Thyroid gland (tissue), 4 donors: ENCODE data around the gene PIK3R6. TPM values are rescaled to one million over a fixed set of nuclear protein-coding genes. Genes with fewer than 3 reads are reported as not detected.

Experiments
- DNase-seq, 2 donors: peaks; one replicate each; pipeline ENCODE4 v3.0.0-alpha.2; 2019
- H3K27ac ChIP-seq, 3 donors: fragments of 200-600 bp; sonication (generic); 1 replicate in 2 of 3; 2 replicates in 1 of 3; pipeline ENCODE4 v1.5.1; 2016 to 2019; ENCODE audit warnings: mild to moderate bottlenecking in 1 of 3, moderate library complexity in 1 of 3
- H3K27me3 ChIP-seq: fragments of 200-600 bp; sonication (generic); one replicate; pipeline ENCODE4 v1.5.1; 2019
- H3K36me3 ChIP-seq, 2 donors: fragments of 200-600 bp; sonication (generic); one replicate each; pipeline ENCODE4 v1.5.1; 2016 to 2019
- H3K4me1 ChIP-seq, 2 donors: fragments of 200-600 bp; sonication (generic); one replicate each; pipeline ENCODE4 v1.5.1; 2017 to 2019
- H3K4me3 ChIP-seq, 3 donors: fragments of 200-600 bp; sonication (generic); replicated peaks in 1 of 3; 1 replicate in 2 of 3; 2 replicates in 1 of 3; pipeline ENCODE4 v1.5.1; 2016; ENCODE audit warnings: mild to moderate bottlenecking in 1 of 3
- H3K9me3 ChIP-seq: fragments of 200-600 bp; sonication (generic); one replicate; pipeline ENCODE4 v1.5.1; 2017
- POLR2A ChIP-seq, 2 donors: fragments of 450-650 bp; IDR thresholded peaks; one replicate each; pipeline ENCODE4 v1.6.1; 2017; ENCODE audit warnings: antibody characterized with exemption in 2 of 2, mild to moderate bottlenecking in 2 of 2, moderate library complexity in 1 of 2
- WGBS, 2 donors: methylation state at CpG; one replicate each; pipeline ENCODE4 v1.1.5; 2017; 5-methylcytosine and 5-hydroxymethylcytosine counted together
- intact Hi-C: fragments of 100-400 bp; cut with DNase I; formaldehyde crosslinking; loops from one replicate; pipeline ENCODE4 v1.15.1; 2023
- total RNA-seq, 4 donors: library from RNA; depleted of rRNA; stranded (reverse); fragments of >200 nt; gene quantifications; one replicate each; pipeline ENCODE4 v1.2.3, GENCODE V29; 2016
- TF ChIP-seq, protein P1 (sequence below), 6 experiments: fragments of 200-600 bp in 3 of 6; fragments of 450-650 bp in 3 of 6; sonication (generic) in 3 of 6; IDR thresholded peaks; one replicate each; pipeline ENCODE4 v1.5.1; 2016 to 2019; ENCODE audit warnings: antibody characterized with exemption in 6 of 6, mild to moderate bottlenecking in 2 of 6, inconsistent platforms in 1 of 6, moderate library complexity in 1 of 6

PIK3R6 gene
- total RNA-seq, 4 donors from 2014 or later = 0.22 TPM; not detected in 3

DNA sequence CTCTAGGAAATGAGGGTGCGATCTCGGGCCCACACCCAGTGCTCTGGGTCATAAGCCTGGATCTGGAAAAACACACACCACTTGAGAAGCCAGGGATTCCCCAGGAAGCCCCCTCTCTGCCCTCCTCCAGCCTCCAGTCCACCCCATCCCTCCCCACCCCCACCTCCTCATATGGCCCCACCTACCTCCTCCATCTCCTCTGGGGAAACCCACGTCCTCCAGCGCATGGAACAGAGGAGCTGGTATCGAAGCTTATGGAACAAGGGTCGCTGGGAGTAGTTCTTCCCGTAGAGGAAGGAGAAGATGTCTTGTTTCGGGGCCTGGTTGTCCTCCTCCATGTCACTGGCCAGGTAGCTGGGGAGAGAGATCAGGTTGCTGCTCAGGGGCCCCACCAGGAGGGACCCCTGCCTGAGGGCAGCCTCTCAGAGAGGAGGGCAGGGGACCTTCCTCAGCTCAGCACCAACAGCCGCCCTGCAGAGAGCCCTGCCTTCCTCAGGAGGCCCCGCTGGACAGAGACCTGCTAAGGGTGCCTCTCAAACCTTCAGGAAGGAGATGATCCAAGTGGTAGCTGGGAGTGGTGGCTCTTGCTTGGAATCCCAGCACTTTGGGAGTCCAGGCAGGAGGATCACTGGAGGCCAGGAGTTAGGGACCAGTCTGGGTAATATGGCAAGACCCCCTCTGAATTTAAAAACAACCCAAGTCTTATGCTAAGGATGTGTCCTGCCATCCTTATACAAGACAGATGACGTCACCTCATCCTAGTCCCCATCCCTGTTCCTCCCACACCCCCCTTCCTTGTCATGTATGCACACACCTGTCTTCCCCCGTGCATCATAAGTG, 114.1 kb downstream of the PIK3R6 start:
- TF ChIP-seq, protein P1, sequence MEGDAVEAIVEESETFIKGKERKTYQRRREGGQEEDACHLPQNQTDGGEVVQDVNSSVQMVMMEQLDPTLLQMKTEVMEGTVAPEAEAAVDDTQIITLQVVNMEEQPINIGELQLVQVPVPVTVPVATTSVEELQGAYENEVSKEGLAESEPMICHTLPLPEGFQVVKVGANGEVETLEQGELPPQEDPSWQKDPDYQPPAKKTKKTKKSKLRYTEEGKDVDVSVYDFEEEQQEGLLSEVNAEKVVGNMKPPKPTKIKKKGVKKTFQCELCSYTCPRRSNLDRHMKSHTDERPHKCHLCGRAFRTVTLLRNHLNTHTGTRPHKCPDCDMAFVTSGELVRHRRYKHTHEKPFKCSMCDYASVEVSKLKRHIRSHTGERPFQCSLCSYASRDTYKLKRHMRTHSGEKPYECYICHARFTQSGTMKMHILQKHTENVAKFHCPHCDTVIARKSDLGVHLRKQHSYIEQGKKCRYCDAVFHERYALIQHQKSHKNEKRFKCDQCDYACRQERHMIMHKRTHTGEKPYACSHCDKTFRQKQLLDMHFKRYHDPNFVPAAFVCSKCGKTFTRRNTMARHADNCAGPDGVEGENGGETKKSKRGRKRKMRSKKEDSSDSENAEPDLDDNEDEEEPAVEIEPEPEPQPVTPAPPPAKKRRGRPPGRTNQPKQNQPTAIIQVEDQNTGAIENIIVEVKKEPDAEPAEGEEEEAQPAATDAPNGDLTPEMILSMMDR (IDR thresholded peaks at IDR 0.05) = no peak
- no peak for TF ChIP-seq POLR2A (IDR thresholded peaks at IDR 0.05)
- H3K4me1 ChIP-seq = no peaks in the 10 kb centered on the region
- no peak overlapping the region for H3K4me3 ChIP-seq
- DNase-seq = no peak
- no peaks in the 10 kb centered on the region for H3K27me3 ChIP-seq
- H3K36me3 ChIP-seq = no peaks in the 10 kb centered on the region
- no peaks in the 10 kb centered on the region for H3K9me3 ChIP-seq
- intact Hi-C loops = loop anchor here (5.0 kb wide), 1 partner anchor 139 kb away; no protein-coding TSS in a partner anchor
- no peak overlapping the region for H3K27ac ChIP-seq
- WGBS, 2 donors = 78 to 89% methylated on average over 4 to 12 of the region's 12 CpGs

Other genes starting within 250 kb of the PIK3R6 start
- gene MYH10, start 236.9 kb downstream of the PIK3R6 start, total RNA-seq = 10 to 100 TPM; 40.8 to 72.2 (median 44.2) TPM
- gene CCDC42, start 122.8 kb downstream of the PIK3R6 start, total RNA-seq = not detected
- not detected for gene SPDYE4, start 109.1 kb downstream of the PIK3R6 start, total RNA-seq
- 10 to 100 TPM in 2 of 4 donors, 1 to 10 TPM in 2; 2.4 to 18.6 (median 11.8) TPM for gene MFSD6L, start 68.3 kb downstream of the PIK3R6 start, total RNA-seq
- 10 to 100 TPM in 1 of 4 donors, 1 to 10 TPM in 3; 2.3 to 10.6 (median 5.1) TPM for gene PIK3R5, start 98.0 kb upstream of the PIK3R6 start, total RNA-seq
- 1 to 10 TPM; 4.1 to 9.2 (median 7.1) TPM for gene NTN1, start 153.8 kb upstream of the PIK3R6 start, total RNA-seq